Fibroblast of gingiva (primary cell): ENCODE measurements around the gene SCUBE2.
A peak's percentile ranks its signal among the peaks of the same experiment; 100 is the strongest.
"Not testable (repeated sequence)": the region's sequence is repeated elsewhere in the genome, so short reads cannot be mapped to it uniquely, and the experiment has no call there.

Source experiments
- DNase-seq: peaks from one replicate; pipeline ENCODE4 v3.0.0-alpha.2; 2011; ENCODE audit warnings: low read depth

SCUBE2 gene

GRCh38 chr11:9042488-9042887 is 48.9 kb downstream of the SCUBE2 start:
- no peak for DNase-seq

DNA sequence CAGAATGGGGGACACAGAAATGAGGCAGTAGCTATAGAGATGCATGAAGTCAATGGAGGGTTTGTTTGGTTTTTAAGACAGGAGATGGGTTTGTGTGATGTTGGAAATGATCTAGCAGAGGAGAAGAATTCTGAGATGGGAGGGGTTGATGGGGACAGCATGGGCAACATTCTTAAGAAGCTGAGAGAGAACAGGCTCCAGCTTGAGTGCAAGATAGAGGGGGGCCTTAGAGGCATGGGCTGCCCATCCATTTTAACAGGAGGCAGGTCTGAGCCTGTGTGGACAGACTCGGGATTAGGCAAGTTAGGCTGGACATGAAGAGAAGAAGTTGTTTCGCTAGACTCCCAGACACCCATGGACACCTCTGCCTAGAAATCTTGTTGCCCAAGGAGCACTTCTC is 49.7 kb downstream of the SCUBE2 start:
- DNase-seq = no peak

DNA sequence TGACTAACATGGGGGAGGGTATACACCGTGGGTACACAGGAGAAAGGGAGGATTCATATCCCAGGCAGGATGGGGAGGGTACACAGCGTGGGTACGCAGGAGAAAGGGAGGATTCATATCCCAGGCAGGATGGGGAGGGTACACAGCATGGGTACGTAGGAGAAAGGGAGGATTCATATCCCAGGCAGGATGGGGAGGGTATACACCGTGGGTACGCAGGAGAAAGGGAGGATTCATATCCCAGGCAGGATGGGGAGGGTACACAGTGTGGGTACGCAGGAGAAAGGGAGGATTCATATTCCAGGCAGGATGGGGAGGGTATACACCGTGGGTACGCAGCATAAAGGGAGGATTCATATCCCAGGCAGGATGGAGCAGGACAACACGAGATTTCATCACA is 51.0 kb downstream of the SCUBE2 start:
- DNase-seq = no peak

- no peak for DNase-seq
These were observed 51.5 kb downstream of the SCUBE2 start for GRCh38 chr11:9039863-9040262.

DNA sequence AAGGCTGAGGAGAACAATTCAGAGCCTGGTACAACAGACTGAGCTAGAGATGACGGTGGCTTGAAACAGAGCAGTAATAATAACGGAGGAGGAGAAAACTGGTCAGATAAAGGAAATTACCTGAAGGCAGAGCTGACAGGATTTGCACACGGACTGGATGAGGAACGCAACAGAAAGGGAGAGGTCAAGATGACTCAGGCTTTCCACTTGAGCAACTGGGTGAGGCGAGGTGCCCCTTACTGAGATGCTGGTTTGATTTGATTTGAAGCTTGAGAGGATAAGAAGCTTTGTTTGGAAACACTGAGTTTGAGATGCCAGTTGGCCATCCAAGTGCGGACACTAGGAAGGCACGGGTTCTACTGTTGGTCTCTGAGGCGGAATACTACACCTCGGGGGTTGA is 52.2 kb downstream of the SCUBE2 start:
- peak; percentile 31 for DNase-seq

- DNase-seq = no peak
These were observed 52.9 kb downstream of the SCUBE2 start for GRCh38 chr11:9038541-9038940.

- no peak for DNase-seq
These were observed 53.4 kb downstream of the SCUBE2 start for GRCh38 chr11:9037963-9038362.

DNA sequence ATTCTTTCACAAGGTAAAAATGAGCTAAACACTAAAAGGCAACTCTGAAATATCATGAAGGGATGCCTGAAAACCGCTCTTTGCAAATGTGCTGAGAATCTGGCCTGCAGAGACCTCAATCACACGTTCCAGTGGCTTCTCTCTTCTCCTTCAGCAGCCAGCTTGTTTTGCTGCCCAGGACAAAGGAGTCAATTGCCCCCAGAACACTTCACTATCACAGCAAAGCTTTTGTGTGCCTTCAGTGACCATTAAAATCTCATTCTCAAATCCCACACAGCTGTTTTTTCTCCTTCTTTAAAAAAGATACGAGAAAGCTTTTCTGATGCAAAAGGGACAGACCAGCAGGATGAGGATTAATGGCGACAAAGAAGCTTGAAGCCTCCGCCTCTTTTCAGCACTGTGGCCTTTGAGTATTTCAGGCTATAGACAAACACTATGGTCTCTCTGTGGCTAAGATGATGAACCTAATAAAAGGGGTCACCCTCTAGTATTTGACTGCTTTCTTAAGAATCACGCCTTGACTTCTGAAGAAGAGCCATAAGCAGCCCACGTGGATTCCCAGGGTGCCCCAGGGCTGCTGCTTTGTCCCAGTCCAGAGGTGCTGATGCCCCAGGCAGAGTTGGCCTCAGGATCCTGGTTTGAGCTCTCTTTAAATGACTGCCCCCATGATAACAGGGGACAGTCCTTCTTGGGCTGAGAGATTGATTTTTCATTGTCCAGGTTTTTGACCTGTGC is 54.2 kb downstream of the SCUBE2 start:
- no peak for DNase-seq

DNA sequence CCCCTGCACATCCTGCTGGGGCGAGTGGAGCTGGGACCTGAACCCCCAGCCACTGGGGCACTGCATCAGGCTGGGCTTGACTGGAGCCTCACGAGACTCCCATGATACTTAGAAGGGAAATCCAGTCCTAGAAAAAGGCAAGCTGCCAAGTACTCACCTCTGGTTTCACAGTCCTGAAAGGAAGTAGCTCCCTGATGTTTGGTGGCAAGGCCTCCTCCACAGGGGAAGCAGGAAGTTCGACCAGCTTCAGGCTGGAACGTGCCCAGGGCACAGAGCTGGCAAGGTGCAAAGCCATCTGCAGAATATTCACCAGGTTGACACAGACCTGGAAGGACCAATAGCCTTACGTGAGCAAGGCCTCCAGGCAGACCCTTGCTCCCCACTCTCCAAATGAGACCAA is 60.8 kb downstream of the SCUBE2 start:
- DNase-seq = no peak

GRCh38 chr11:9029422-9029821 is 62.0 kb downstream of the SCUBE2 start:
- DNase-seq = no peak

- DNase-seq = no peak
These were observed 62.8 kb downstream of the SCUBE2 start for GRCh38 chr11:9028581-9028980.

GRCh38 chr11:9025101-9025850 is 66.1 kb downstream of the SCUBE2 start:
- no peak for DNase-seq

DNA sequence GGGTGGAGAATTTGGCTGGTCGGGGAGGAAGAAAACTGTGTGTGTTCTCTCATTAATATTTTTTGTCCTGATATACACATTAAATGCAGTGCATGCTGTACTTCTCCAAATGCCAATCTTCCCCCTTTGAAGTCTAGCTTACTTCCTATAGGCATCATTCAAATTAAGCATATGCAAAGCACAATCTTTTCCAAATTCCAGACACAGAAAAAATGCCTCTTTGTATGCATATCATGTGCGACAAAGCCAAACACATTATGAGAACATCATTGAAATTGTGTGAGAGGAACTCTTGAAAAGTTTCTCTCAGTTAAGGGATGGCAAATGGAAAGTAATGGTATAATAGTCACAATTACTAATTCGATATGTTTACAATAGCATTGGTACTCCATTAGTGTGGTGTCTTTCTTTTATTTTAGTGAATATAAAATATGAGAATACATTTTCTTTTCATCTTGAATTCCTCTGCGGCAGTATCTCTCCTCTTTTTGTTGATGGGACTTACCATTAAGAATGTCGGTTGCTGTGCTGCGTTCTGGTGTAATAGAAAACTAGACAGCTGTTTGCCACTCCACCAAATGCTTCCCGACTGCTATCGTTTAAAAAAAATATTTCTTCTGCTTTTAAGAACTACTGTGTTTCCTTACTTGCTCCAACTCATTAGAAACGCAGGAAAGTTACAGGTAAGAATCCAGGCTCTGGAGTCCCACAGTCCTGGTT is 68.3 kb downstream of the SCUBE2 start:
- no peak for DNase-seq

GRCh38 chr11:9020916-9021315 is 70.5 kb downstream of the SCUBE2 start:
- no peak for DNase-seq

- no peak for DNase-seq
These were observed 71.5 kb downstream of the SCUBE2 start for GRCh38 chr11:9019861-9020260.

- DNase-seq = peak; percentile 34
These were observed 73.6 kb downstream of the SCUBE2 start for GRCh38 chr11:9017773-9018172.

- no peak for DNase-seq
These were observed 74.3 kb downstream of the SCUBE2 start for GRCh38 chr11:9016916-9017642.

- DNase-seq = peak; percentile 80
These were observed 75.7 kb downstream of the SCUBE2 start for GRCh38 chr11:9015677-9016076.

GRCh38 chr11:9014826-9015225 is 76.6 kb downstream of the SCUBE2 start:
- no peak for DNase-seq

DNA sequence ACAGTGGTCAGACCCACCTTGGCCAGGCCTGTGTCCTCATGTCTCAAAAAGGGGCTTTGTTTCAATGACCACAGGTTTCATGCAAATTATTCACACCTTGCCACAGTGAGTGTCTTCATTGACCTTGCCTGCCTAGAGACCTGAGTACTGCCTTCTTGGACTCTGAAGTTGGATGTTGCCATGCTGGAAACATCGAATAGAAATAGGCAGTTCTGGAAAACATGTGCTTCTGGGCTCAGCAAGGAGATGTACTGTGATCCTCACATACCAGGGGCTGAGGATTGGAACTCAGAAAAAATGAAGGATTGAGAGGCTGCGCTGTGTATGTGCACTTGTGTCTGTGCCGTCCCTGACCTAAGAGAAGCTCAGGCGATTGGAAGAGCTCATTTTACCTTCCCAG is 78.0 kb downstream of the SCUBE2 start:
- DNase-seq = no peak

DNA sequence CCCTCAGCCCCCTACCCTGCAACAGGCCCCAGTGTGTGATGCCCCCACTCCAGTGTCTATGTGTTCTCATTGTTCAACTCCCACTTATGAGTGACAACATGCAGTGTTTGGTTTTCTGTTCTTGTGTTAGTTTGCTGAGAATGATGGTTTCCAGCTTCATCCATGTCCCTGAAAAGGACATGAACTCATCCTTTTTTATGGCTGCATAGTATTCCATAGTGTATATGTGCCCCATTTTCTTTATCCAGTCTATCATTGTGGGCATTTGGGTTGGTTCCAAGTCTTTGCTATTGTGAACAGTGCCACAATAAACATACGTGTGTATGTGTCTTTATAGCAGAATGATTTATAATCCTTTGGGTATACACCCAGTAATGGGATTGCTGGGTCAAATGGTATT is 81.9 kb downstream of the SCUBE2 start:
- not testable (repeated sequence) for DNase-seq

- DNase-seq = no peak
These were observed 82.7 kb downstream of the SCUBE2 start for GRCh38 chr11:9008661-9009060.
